Stomach (tissue), 4 donors: ENCODE data around the gene EVI5L.
"Not testable (repeated sequence)": the region's sequence is repeated elsewhere in the genome, so short reads cannot be mapped to it uniquely, and the experiment has no call there.

Experiments
- POLR2AphosphoS5 ChIP-seq, 3 donors: sonication (generic); formaldehyde crosslinking; IDR thresholded peaks; one replicate each; pipeline ENCODE4 v1.6.1; 2016; ENCODE audit warnings: antibody characterized with exemption in 3 of 3
- TF ChIP-seq, protein P1 (sequence below), 7 experiments: fragments of 450-650 bp in 4 of 7; fragments of 200-600 bp in 3 of 7; sonication (generic) in 3 of 7; IDR thresholded peaks; one replicate each; pipeline ENCODE4 v1.5.1; 2016 to 2019; ENCODE audit warnings: antibody characterized with exemption in 7 of 7, control low read depth in 2 of 7, mild to moderate bottlenecking in 1 of 7

- not testable (repeated sequence) for TF ChIP-seq POLR2AphosphoS5 (IDR thresholded peaks at IDR 0.05)
- TF ChIP-seq, protein P1, sequence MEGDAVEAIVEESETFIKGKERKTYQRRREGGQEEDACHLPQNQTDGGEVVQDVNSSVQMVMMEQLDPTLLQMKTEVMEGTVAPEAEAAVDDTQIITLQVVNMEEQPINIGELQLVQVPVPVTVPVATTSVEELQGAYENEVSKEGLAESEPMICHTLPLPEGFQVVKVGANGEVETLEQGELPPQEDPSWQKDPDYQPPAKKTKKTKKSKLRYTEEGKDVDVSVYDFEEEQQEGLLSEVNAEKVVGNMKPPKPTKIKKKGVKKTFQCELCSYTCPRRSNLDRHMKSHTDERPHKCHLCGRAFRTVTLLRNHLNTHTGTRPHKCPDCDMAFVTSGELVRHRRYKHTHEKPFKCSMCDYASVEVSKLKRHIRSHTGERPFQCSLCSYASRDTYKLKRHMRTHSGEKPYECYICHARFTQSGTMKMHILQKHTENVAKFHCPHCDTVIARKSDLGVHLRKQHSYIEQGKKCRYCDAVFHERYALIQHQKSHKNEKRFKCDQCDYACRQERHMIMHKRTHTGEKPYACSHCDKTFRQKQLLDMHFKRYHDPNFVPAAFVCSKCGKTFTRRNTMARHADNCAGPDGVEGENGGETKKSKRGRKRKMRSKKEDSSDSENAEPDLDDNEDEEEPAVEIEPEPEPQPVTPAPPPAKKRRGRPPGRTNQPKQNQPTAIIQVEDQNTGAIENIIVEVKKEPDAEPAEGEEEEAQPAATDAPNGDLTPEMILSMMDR (IDR thresholded peaks at IDR 0.05), result not testable (repeated sequence)
These were observed 37.3 kb upstream of the EVI5L start for GRCh38 chr19:7792701-7793100.
